ENCODE measurements around the gene NUP50.
A peak's percentile ranks its signal among the peaks of the same experiment; 100 is the strongest.
"Not testable (repeated sequence)": the region's sequence is repeated elsewhere in the genome, so short reads cannot be mapped to it uniquely, and the experiment has no call there.

The NUP50 gene

DNA sequence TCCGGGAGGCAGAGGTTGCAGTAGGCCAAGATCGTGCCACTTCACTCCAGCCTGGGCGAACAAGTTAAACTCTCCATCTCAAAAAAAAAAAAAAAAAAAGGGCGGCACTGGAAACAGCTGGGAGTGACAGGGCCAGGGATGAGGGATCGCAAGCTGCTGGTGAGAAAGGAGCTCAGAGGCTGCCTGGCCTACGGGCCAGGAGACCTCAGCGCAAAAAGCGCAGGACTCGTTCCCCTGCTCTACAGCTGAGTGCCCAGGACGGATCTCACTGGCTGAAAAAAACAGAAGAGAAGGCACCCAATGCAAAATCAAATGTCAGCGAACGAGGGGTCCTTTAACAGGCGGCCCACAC, 650 bp upstream of the NUP50 start:
- no peak for DNase-seq

DNA sequence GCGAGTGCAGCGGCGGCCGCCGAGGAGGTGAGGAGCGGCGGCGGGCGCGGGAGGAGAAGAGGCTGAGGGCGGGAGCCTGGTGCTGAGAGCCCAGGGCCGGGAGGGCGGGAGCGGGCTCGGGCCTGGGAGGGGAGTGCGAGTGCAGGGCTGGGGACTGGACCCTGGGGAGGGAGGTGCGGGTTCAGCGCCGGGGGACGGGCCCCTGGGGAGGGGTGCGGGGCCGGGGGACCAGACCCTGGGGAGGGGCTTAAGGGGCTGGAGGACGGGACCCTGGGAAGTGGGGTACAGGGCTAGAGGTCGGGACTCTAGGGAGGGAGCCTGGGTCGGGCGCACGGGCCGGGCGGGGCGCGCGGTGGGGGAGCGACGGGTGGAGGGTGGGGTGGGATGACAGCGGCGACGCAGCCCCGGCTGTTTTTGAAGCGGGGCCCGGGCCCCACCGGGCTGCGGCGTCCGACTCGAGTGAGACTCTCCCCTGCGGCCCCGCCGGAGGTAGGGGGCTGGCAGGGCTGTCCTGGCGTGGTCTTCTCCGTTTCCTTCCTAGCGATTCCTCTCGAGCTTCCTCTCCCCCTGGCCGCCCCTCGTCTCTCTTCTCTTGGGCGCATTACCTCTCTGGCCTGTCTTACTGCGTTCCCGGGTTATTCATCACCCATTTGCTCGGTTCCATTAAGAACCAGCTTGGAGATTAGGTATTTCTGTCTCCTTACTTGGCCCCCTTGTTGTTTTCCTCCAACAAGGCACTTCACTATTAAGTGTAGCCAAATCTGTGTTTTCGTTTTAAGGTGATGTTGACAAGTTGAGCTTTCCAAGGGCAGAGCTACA, 754 bp downstream of the NUP50 start:
- peak; percentile 23 for DNase-seq

DNA sequence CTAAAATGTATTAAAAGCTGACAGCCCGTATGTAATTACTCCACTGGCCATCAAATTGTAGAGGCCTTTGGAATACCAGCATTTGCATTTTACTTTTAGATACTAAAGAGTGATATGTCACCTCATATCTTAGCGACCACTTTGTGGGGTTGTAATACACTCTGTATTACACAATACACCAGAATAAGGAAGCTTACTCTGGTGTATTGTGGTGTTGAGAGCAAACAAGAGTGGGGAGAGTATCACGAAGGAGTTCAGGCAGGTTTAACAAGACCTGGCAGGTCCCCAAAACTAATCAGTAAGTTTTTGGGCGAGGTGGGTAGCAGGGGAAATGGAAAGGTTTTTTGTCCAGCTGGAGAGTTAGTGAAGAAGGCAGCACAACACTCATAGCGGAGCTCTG, 3.2 kb downstream of the NUP50 start:
- no peak for DNase-seq

DNA sequence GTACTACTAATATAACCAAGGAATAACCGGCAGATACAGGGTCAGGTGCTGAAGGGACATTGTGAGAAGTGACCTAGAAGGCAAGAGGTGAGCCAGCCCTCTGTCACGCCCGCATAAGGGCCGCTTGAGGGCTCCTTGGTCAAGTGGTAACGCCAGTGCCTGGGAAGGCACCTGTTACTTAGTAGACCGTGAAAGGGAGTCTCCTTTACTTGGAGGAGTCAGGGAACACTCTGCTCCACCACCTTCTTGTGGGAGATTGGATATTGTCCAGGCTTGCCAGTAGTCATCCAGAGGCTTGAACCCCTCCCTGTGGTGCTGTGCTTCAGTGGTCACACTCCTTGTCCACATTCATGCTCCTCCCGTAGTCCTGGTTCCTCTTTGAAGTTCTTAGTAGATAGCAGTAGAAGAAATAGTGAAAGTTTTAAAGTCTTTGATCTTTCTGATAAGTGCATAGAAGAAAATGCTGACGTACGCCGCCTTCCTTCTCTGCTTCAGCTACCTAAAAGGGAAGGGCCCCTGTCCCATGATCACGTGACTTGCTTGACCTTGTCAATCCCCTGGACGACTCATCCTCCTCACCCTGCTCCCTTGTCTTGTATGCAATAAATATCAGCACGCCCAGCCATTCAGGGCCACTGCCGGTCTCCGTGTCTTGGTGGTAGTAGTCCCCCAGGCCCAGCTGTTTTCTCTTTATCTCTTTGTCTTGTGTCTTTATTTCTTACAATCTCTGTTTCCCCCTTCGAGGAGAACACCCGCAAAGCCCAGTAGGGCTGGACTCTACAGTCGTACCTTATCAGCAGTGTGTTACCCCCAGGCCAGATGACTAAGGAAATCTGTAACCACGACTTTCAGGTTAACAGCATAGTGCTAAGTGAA, 6.1 kb downstream of the NUP50 start:
- no peak for DNase-seq

DNA sequence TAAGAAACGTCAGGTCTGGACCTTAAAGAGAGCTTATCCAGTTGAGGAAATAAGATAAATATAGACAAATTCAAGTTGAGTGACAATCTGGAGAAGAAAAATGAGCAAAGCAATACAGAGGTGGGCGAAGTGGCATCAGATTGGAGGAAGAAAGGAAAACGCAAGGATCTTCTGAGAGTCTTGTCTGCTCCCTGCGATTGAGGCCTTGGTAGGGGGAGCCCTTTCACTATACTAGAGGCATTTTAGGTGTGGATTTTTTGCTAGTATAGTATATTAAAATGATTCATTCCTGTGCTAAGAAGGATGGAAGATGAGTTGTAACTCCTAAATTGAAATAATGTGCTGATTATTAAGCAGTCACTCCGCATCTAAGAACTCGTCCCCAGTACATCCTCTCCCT, 8.1 kb downstream of the NUP50 start:
- DNase-seq: no peak

DNA sequence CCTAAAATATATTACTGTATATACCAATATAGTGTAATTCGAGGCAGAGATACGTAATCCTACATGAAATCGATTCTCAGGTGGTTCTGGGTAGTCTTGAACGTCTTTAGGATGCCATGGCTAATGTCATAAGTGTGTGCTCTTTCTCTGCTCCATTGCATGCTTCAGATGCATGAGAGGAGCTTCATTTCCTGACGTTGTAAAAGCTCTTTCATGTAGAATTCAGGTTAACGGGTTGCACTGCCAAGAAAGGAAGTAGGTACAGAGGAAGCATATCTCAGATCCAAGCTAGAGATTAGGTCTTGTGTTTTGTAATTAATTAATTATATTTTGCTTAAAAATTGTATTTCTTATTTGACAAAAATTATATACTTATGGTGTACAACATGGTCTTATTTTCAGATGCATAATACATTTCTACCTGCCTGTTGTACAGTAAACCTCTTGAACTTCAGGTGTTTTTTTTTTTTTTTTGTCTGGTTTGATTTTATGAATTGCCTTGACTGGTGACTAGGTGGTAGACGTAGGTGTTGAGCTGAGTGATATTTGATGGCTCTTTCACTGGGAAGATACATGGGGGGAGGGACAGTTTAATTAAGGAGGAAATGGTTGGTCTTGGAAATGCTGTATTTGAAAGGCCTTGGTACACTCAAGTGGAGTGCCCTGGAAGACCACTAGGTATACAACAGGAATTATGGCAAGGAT, 9.3 kb downstream of the NUP50 start:
- no peak for DNase-seq

DNA sequence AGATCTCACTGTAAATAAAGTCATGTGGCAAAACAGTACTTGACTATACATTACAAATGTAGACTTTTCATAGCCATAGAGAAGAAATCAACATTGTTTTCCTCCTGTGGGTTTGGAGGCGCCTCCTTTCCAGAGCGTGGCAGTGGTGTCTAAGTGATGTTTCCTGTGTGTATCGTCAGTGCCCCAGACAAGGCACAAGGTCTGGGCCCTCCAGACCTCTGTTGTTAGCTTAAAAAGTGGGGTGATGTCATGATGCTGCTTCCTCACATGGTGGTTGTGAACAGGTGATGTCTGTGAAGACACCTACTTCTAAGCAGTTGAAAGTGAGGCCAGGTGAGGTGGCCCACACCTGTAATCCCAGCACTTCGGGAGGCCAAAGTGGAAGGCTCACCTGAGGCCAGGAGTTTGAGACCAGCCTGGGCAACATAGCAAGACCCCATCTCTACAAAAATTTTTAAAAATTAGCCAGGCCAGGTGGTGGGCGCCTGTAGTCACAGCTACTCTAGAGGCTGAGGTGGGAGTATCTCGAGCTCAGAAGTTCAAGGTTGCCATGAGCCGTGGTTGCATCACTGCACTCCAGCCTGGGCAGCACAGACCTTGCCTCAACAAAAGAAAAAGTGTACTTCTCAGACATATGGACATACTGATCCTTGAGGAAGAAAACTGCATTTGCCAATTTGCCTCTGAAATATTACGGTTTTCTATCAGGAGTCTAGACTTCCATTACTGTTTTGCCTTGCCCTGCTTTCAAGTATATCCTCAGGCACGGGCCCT, 15.7 kb downstream of the NUP50 start:
- DNase-seq: no peak

DNA sequence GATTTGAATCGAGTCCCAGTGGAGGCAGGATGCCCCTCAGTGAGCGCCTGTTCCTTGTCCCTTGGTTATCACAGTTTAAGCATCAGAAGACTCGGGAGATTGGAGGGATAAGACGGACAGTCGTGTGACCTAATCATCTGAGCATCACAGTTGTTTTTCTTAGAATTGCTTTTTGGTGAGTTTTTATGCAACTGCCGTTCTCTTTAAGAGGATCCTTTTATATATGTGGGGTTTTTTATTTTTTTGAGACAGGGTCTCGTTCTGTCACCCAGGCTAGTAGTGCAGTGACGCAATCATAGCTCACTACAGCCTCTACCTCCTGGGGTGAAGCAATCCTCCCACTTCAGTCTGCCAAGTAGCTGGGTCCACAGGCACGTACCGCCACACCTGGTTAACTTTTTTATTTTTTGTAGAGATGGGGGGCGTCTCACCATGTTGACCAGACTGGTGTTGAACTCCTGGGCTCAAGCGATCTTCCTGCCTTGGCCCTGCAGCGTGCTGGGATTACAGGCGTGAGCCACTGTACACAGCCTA, 16.5 kb downstream of the NUP50 start:
- DNase-seq: no peak

DNA sequence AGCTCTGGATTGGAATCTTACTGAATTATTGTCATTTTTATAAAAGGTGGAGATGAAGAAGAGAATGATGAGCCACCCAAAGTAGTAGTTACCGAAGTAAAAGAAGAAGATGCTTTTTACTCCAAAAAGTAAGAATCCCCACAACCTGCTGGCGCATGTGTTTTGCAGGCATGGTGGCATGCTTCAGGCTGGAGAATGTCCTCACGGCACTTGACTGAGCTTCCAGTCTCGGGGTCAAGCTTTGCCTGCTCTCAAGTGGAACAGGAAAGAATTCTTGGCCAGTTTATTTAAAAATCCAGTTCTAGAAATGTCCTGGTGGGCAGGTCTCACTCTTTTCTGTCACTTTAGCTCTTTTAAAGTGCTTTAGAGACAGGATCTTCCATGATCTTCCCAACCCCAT, 17.5 kb downstream of the NUP50 start:
- no peak for DNase-seq

DNA sequence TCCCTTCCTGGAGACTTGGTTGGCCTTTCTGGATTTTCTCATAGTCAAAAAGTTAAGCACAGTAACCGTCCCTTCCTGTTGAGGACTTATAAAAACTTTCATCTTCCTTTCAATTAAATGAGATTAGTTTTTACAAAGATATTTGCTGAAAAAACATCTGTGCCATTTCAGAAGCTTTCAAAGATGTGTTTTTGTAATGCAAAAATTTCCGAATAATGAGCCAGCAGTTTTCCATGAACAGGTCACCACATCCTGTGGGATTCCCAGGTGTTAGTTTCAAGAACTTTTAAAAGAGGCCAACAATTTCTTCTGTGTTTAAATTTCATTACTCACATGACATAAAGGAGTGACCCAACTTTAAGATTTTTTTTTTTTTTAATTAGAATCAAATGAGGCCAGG, 18.0 kb downstream of the NUP50 start:
- DNase-seq: no peak

DNA sequence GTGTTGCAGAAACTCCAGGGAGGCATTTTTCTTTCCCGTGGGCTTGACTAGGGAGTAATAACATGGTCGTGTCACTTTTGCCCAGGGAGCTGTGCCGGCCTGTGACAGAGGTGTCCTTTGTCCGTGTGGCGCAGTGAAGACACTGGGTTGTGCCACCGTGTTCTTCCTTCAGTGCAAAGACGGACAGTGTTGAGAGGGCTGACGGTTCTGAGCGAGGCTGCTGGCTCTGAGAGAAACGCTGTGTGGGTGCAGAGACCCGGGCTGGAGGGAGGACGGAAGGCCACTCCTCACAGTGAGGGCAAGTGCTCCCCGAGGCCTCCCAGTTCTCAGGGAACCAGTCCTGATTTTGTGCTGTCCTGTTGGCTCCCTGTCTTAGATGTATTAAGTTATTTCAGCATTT, 20.2 kb downstream of the NUP50 start:
- DNase-seq: no peak

DNA sequence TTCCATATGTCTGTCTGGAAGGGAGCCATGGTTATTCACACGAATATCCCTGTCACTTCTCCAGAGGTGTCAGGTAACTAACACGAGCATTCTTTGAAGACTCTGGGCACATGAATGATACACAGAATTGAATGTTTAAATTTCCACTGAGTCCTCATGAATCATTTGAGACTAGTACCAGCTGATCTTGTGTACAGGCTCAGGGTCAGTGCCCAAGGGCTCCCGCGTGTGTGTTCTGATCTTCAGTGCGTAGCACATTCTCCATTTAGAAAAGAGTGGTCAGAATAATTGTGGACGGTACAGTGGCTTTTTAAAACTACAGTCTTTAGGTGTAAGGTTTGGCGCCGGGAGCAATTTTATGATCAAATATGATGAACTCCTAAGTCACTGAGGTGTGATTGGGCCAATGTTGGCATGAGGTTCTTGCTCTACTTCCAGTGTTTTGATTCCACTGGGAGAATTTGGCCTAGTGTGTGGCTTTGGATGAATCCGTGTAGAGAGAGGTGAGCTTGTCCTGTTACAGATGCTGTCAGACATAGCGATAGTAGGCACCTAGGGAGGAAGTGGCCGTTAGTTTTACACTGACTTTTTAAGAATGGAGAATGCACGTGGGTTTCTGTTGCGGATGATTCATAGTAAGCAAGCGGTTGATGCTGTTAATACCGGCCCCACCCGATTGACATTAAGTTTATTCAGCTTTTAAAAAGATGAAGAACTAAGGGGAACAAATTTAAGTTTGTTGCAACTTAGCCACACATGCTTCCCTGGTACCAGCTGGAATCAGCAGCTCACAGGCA, 22.2 kb downstream of the NUP50 start:
- DNase-seq: no peak

DNA sequence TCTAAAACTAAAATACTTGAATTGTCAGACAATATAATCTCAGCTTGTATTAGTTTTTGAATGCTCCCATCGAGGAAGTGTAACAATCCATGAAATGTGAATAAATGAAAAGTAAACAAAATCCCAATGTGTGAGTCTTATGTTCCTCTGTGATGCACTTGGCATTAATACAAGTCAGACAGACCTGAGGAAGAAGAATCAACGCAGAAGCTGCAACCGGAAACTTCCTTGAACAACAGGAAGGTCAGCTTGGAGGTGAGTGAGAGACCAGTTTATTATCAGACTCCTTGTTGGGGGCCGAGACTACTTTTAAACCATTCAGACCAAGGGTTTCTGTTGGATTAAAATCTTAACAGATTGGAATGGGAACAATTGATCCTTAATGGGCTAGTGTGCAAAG, 24.2 kb downstream of the NUP50 start:
- DNase-seq: no peak

DNA sequence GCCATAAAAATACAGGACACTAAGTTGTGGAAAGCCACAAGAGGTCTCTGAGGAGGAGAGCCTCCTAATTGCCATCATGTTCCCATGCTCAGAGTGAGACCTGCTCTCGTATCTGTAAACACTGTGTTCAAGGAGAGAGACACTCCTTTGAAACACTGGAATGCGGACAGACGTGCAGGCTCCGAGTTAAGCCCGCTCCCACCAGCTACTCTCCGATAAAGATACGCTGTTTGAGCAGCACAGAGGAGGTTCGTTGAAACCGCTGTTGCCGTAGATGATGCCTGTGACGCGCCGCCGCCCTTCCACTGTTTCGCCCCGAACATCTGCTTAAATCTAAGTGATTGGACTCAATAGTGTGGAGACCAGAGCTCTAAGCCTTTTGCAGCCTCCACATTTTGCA, 25.1 kb downstream of the NUP50 start:
- no peak for DNase-seq

DNA sequence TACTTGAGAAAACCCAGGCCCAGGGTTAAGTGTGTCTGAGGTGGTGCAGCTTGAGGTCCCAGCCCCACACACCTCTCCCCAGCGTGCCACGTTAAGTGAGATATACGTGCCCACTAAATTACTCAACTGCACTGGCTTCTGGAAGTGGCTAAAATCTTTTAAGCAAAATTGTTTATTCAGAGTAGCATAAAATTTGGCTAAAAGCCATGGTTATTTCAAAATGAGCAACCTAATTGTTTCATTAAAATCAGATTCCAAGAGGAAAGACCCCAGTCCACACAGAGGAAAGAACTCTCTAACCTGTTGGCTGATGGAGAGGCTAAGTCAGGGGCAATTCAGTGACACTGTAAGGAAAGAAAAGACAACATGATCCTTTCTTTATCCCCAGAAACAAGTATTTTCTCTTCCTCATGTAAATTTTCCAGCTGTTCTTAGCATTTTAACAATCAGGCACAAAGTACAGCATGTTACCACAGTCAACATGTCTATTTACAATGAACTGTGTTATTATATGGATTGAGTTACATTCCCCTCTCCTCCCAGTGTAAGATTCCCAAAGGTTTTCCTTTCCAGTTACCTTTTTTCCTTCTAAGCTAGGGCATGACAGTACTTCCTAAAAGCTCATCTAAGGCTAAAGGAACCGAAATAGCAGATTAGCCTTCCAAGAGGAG, 26.6 kb downstream of the NUP50 start:
- no peak for DNase-seq

DNA sequence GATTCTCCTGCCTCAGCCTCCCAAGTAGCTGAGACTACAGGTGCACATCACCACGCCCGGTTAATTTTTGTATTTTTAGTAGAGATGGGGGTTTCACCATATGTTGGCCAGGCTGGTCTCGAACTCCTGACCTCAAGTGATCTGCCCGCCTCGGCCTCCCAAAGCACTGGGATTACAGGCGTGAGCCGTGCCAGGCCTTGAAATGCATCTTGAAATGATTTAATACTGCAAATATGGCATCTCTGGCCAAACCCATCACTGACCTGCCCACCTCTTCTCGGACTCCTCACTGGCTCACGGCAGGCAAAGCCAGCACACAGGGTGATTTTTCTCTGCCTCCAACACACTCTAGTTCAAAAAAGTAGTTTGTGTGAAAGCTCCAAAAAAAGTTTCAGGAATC, 28.0 kb downstream of the NUP50 start:
- not testable (repeated sequence) for DNase-seq

DNA sequence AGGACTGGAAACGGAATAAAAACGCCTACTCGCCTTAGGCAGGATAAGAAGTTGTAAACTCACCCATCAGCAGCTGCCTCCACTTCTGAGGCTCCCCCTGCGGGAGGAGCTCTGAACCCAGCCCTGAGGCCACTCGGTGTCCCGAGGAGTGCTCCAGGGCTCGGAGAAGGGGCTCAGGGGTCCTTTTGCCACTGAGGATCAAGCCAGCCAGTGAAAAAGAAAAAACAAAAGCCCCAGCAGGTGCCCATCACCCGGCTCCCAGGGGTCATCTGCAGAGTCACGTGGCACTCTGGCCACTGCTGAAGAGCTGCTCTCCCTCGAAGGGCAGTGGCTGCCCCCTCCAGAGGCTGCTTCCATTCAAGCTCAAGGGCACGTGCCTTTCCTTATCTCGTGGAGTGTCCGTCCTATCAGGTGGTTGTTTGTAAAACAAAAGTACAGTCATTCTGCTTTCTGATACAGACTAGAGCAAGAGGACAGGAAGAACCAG, 29.0 kb downstream of the NUP50 start:
- no peak for DNase-seq

DNA sequence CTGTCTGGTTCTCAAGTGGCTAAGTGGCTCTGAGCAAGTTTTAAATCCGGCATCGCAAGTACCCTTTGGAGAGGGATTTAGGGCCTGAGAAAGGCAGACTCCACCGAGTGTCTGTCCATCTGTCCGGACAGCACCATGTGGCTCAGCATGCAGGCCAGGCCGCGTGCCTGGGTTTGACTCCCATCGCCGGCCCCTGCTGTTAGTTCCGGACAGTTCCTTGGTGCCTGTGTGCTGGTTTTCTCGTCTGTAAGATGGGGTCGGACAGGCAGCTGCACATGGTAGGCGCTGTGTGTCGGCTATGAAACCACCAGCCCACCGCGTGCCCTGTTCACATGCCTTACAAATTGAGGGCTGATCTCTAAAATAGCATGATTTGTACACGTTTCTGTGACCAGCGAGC, 31.0 kb downstream of the NUP50 start:
- no peak for DNase-seq

DNA sequence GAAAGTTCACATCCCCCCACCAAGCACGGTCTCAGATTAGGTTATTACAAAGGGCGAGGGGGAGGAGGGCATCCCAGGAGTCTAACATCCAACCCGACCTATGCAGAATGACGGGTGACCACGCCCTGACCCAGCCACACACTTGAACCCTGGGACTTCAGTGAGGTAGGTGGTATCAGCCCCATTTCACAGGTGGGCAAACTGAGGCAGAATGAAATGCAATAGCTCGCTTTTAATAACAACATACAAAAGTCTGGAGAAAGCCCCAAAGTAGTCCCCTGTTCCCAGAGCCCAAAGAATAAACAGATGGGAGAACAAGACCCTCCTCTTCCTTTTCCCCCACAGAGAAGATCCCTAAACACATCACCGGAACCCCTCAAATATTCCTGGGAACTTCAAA, 31.9 kb downstream of the NUP50 start:
- no peak for DNase-seq

DNA sequence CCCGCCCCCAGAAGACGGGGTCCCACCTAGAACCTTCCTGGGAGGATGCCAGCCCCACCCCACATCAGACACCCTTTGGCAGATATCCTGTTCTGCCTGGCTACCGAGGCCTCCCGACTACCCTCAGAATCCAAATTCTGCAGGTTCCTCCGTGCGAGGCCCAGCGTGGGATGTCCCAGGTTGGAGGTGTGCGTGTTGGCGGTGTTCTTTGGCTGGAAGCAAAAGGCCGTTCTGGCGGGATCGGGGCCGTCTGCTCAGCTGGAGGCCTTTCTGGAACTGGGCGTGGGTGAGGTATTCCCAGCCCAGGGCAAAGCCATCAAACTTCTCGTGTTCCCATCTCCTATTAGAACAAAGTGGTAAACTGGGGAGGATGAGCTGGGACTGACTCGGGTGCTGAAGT, 32.6 kb downstream of the NUP50 start:
- DNase-seq: no peak

Measured in activated T-cell treated with anti-CD3 and anti-CD28 coated beads for 4 hours (primary cell).